ENCODE results near the gene PACS1.

Gene PACS1

DNA sequence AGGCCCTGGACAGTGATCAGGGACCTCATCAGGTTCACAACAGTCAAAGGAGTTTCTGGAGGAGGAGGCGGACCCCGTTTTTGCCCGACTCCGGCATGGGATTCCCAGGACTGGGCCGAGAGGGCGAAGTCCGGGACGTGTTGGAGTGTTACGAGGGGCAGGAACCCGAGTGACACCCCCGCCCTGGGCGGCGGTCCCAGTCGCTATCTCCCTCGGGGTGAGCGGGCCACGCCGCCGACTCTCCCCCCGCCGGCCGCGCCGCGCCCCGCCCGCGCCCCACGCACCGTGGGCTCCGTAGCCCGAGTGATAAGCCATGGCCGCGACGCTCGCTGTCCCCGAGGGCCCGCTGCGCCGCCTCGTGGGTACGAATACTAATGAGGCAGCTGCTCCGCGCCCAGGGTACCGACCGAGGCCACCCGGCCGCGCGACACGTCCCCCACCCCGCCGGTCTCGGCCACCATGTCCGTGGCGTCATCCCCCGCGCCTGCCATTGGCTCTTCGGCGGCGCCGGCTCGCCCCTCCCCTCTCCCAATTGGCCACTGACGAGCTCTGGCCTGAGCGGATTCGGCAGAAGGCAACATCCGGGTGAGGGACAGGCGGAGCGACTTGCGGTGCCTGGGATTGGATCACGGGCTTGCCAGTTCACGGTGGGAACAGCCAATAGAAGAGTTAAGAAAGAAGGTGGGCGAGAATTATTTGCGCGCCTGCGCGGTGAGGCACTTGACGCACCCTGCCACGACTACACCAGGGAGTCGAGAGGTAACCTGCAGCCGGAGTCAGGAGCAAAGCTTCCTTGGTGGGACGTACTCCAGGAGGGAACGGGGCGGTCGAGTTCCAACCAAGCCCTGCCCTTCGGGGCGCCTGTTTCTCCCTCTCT, 218.8 kb downstream of the PACS1 start, which contains the start of gene YIF1A:
Gene YIF1A (minus strand): TSS at position 473 of the 877 bp plus-strand sequence. CDS start 158 bp downstream, at position 315.
- DNase-seq (ENCODE audit: low read depth, low spot score), result peak; percentile 97

GRCh38 chr11:66289548-66290329, 219.7 kb downstream of the PACS1 start:
- peak; percentile 58 for DNase-seq (ENCODE audit: low read depth, low spot score)

GRCh38 chr11:66290330-66290621, 220.2 kb downstream of the PACS1 start:
- DNase-seq (ENCODE audit: low read depth, low spot score), result no peak

DNA sequence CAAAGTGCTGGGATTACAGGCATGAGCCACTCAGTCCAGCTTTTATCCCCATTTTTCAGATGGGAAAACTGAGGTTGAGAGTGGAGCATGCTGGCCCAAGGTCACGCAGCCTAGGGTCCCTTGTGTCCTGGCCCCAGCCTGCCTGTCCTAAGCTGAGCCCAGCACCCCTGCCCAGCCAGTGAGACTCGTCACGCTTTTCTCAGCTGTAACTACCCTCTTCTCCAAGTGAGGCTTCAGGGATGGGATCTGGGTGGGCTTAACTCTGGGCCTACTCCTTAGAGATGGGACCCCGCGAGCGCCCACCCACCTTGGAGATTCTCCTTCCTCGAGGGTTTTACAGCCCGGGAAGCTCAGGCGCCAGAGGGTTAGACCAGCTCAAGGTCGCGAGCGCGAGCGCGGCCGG, 221.2 kb downstream of the PACS1 start:
- DNase-seq (ENCODE audit: low read depth, low spot score), result no peak

DNA sequence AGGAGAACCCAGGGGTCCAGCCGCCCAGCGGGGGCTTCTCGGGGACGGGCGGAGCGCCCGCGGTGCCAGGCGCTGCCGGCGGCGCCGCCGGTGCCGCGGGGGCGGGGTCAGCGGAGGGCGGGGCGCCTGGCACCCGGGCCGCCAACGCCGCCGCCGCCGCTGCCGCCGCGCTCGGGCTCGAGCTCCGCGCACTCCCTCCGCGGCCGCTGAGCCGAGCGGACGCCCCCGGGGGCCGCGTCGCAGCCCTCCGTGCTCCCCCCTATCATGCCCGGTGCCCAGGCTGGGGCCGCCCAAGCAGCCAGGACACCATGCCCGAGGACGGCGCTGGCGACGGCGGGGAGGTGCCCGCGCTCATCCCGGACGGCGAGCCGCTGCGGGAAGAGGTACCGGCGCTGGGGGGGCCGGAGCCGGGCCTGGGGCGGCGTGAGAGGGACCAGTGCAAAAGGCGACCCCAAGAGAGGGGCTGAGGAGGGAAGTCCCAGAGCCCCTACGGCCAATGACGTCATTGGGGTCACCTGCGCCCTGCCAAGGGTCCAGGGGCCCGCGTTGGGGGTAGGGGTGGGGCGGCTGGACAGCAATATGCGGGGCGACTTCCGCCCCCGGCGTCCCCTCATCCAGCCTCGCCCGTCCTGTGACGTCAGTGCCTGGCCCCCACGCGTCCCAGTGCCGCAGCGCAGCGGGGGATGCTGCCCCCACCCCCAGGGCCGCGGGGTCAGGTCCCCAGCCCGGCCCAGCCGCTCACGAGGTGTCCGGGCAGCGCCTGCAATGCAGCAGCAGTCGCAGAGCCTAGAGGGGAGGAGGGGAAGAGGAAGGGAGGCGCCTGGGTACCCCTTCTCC, 221.9 kb downstream of the PACS1 start, which contains the start of gene TMEM151A:
Gene TMEM151A (plus strand): TSS at position 189 of the 837 bp plus-strand sequence. CDS start 120 bp downstream, at position 309.
- no peak for DNase-seq (ENCODE audit: low read depth, low spot score)

DNA sequence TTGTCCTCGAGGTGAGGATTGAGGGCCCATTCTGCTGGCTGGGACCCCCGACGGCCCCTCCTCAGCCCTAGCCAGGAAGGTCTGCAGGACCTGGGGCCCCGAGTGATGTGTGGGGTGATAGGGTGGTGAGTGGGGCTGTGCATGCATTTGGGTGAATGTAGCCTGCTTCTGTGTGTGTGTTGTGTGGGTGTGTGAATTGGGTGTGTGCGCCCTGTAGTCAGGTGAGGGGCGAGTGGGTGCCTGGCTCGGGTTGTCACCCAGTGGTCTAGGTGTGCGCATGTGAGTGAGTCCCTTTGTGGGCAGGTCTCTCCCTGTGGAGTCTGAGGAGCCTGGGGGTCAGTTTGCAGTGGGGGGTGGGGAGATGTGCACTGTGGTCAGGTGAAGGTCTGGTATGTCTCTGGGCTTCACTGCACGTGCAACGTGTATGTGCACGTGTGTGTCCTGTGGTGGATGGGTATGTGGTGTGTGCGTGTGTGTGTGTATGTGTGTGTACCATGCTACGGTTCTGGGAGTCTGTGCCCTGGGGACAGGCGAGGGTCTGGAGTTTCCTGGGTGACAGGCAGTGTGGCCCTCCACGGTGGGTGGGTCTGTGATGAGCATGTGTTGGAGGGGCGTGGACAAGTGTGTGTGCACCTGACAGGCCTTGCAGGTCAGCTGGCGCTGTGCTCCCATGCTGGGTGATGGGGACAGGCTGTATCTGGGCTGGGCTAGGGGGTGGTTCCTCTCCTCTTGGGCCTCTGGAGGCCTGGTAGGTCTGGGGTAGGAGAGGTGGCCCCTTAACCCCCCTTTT, 222.7 kb downstream of the PACS1 start:
- DNase-seq (ENCODE audit: low read depth, low spot score), result no peak

GRCh38 chr11:66293352-66293751, 223.3 kb downstream of the PACS1 start:
- no peak for DNase-seq (ENCODE audit: low read depth, low spot score)

- DNase-seq (ENCODE audit: low read depth, low spot score), result no peak
Observed at GRCh38 chr11:66293777-66294625, 223.9 kb downstream of the PACS1 start.

Measured in activated CD4-positive, CD25-positive, alpha-beta regulatory T cell treated with anti-CD3 and anti-CD28 coated beads, Interleukin-2, amount 50 U/mL, for 16 hours (primary cell).